SH-SY5Y (cell line): Measurements from ENCODE around the gene SLC22A16.

Source experiments
- GATA2 ChIP-seq: IDR thresholded peaks from 2 replicates; pipeline ENCODE4 v1.6.1; 2011; ENCODE audit warnings: mild to moderate bottlenecking, low read depth, low read length
- GATA3 ChIP-seq: IDR thresholded peaks from 2 replicates; pipeline ENCODE4 v1.6.1; 2011; ENCODE audit warnings: low read depth, mild to moderate bottlenecking, low read length, moderate library complexity

- TF ChIP-seq GATA2 (no peak), GATA3 (no peak)
Observed at GRCh38 chr6:110392727-110393126, 83.7 kb downstream of the SLC22A16 start.
